HepG2 (cell line): ENCODE measurements around the gene CFAP92. TPM values are rescaled to one million over a fixed set of nuclear protein-coding genes. Genes with fewer than 3 reads are reported as not detected.

Experiments used
- ARNTL ChIP-seq: sonication (generic); formaldehyde crosslinking; IDR thresholded peaks from 2 replicates; pipeline ENCODE4 v1.4.0; 2020; ENCODE audit warnings: mild to moderate bottlenecking, missing genetic modification reagents
- ATF7 ChIP-seq, 2 experiments: fragments of 450-650 bp in 1 of 2; sonication (generic) in 1 of 2; formaldehyde crosslinking in 1 of 2; IDR thresholded peaks; 2 replicates each; pipeline versions ENCODE4 v1.4.0 to v1.6.1; 2016 to 2020; ENCODE audit warnings: antibody characterized with exemption in 1 of 2, mild to moderate bottlenecking in 1 of 2, missing genetic modification reagents in 1 of 2
- CBX1 ChIP-seq: IDR thresholded peaks from one replicate; pipeline ENCODE4 v1.6.1; 2016; ENCODE audit warnings: antibody characterized with exemption, low read depth
- ERF ChIP-seq: IDR thresholded peaks from 2 replicates; pipeline ENCODE4 v1.6.1; 2018; ENCODE audit warnings: missing biosample characterization, missing genetic modification reagents
- KAT2B ChIP-seq: fragments of 150-350 bp; IDR thresholded peaks from 2 replicates; pipeline ENCODE4 v1.6.1; 2014; ENCODE audit warnings: low read depth, low read length, borderline replicate concordance
- KDM1A ChIP-seq: IDR thresholded peaks from 2 replicates; pipeline ENCODE4 v1.6.1; 2016; ENCODE audit warnings: missing compliant biosample characterization
- KLF6 ChIP-seq: IDR thresholded peaks from 2 replicates; pipeline ENCODE4 v1.8.0; 2016; ENCODE audit warnings: missing biosample characterization, missing genetic modification reagents
- NFE2L1 ChIP-seq: sonication (generic); formaldehyde crosslinking; IDR thresholded peaks from 2 replicates; pipeline ENCODE4 v1.4.0; 2020; ENCODE audit warnings: missing genetic modification reagents, mild to moderate bottlenecking, borderline replicate concordance
- PHF21A ChIP-seq: sonication (generic); formaldehyde crosslinking; IDR thresholded peaks from 2 replicates; pipeline ENCODE4 v1.5.0; 2020; ENCODE audit warnings: mild to moderate bottlenecking, missing genetic modification reagents
- RELA ChIP-seq: sonication (generic); formaldehyde crosslinking; IDR thresholded peaks from 2 replicates; pipeline ENCODE4 v1.4.0; 2020; ENCODE audit warnings: missing genetic modification reagents
- STAG1 ChIP-seq: sonication (generic); formaldehyde crosslinking; IDR thresholded peaks from 2 replicates; pipeline ENCODE4 v1.4.0; 2020; ENCODE audit warnings: missing genetic modification reagents
- XBP1 ChIP-seq: sonication (generic); formaldehyde crosslinking; IDR thresholded peaks from 2 replicates; pipeline ENCODE4 v1.5.0; 2020; ENCODE audit warnings: missing genetic modification reagents
- ZFX ChIP-seq: sonication (generic); formaldehyde crosslinking; IDR thresholded peaks from 2 replicates; pipeline ENCODE4 v1.4.0; 2020; ENCODE audit warnings: mild to moderate bottlenecking, low read depth, missing genetic modification reagents, moderate library complexity
- ZKSCAN1 ChIP-seq: fragments of 150-350 bp; IDR thresholded peaks from 2 replicates; pipeline ENCODE4 v1.6.1; 2014; ENCODE audit warnings: low read length
- ZNF350 ChIP-seq: sonication (generic); formaldehyde crosslinking; IDR thresholded peaks from 2 replicates; pipeline ENCODE4 v1.4.0; 2020; ENCODE audit warnings: mild to moderate bottlenecking, low read depth, missing genetic modification reagents, borderline replicate concordance
- ZNF558 ChIP-seq: sonication (generic); formaldehyde crosslinking; IDR thresholded peaks from 2 replicates; pipeline ENCODE4 v1.9.0; 2022; ENCODE audit warnings: mild to moderate bottlenecking, missing genetic modification reagents, borderline replicate concordance
- ZNF589 ChIP-seq: sonication (generic); formaldehyde crosslinking; conservative IDR thresholded peaks from 2 replicates; pipeline ENCODE4 v1.8.0; 2022; ENCODE audit warnings: mild to moderate bottlenecking, moderate library complexity, missing genetic modification reagents
- ZNF720 ChIP-seq: sonication (generic); formaldehyde crosslinking; IDR thresholded peaks from 2 replicates; pipeline ENCODE4 v1.4.0; 2020; ENCODE audit warnings: missing genetic modification reagents
- ZNF879 ChIP-seq: sonication (generic); formaldehyde crosslinking; IDR thresholded peaks from 2 replicates; pipeline ENCODE4 v1.8.1; 2023; ENCODE audit warnings: missing genetic modification reagents
- polyA plus RNA-seq, 8 experiments: library from polyadenylated mRNA; depleted of rRNA in 3 of 8; stranded (reverse) in 7 of 8; unstranded in 1 of 8; fragments of >200 nt; fragmentation: Illumina TruSeq in 4 of 8; extraction: Trizol in 4 of 8; gene quantifications; 2 replicates each; pipeline versions ENCODE4 v1.2.1 to v1.2.3, GENCODE V29; 2011 to 2016; ENCODE audit warnings: low read depth in 4 of 8, missing spikeins in 1 of 8, mixed read lengths in 1 of 8; ENCODE audit not compliant: insufficient read depth in 1 of 8
- total RNA-seq, 5 experiments: library from RNA; depleted of rRNA; stranded (reverse); fragments of >200 nt; fragmentation: Illumina TruSeq; extraction: Trizol; gene quantifications; 2 replicates each; pipeline ENCODE4 v1.2.3, GENCODE V29; 2016; ENCODE audit warnings: low read depth in 1 of 5
- TF ChIP-seq, protein P1 (sequence below): IDR thresholded peaks from 2 replicates; pipeline ENCODE4 v1.6.1; 2016; ENCODE audit warnings: low read depth, borderline replicate concordance
- TF ChIP-seq, protein P2 (sequence below): sonication (generic); formaldehyde crosslinking; IDR thresholded peaks from 2 replicates; pipeline ENCODE4 v1.5.1; 2020; ENCODE audit warnings: mild to moderate bottlenecking, missing genetic modification reagents, borderline replicate concordance
- TF ChIP-seq, protein P3 (sequence below): sonication (generic); formaldehyde crosslinking; IDR thresholded peaks from 2 replicates; pipeline ENCODE4 v1.4.0; 2020; ENCODE audit warnings: missing genetic modification reagents

The CFAP92 gene
- total and polyA plus RNA-seq, 2 of the 13 experiments (the other 11 are each of a cell fraction or from before 2014, with no cell fraction given), result 0.18 to 0.46 TPM

DNA sequence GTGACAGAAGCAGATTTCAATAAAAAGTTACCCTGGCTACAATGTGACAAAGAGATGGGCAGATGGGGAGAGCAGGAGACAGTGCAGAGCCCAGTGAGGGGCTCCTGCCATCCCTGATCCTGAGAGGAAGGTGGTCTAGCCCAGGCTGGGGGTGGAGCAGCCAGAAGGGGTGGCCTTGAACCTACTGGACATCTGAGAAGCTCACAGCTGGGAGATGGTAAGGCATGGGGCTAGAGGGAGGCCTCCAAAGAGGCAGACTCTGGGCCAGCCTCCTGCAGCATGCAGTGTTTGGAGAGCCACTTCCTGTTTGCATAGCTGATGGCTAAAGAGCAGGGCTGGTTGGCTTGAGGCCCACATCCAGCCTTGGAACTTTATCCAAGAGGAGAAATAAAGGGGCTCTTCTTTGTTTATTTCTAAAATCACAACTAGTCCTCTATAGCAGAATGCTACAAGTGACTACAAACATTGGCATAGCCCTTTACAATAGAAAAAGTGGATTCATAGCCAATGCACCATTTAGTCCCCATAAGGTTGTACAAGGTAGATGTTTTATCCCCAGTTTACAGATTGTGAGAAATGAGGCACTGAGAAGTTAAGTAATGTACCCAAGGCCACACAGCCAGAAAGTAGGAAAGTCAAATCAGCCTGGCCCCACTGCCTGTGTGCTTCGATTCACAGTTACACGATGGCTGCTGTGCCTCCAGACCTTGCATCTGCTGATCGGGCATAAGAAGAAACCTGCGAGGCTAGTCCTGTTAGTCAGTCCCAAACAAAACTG is 11.8 kb upstream of the CFAP92 start (continued):
- TF ChIP-seq KAT2B (no peak), CBX1 (no peak), ERF (CRISPR knock-in tag) (no peak), ZKSCAN1 (no peak), XBP1 (CRISPR knock-in tag) (no peak), ZNF720 (CRISPR knock-in tag) (no peak), RELA (CRISPR knock-in tag) (no peak), PHF21A (CRISPR knock-in tag) (no peak), NFE2L1 (CRISPR knock-in tag) (no peak), ARNTL (CRISPR knock-in tag) (no peak), ATF7 (IDR thresholded peaks at IDR 0.05) (no peak), ATF7 (CRISPR knock-in tag; IDR thresholded peaks at IDR 0.05) (no peak), STAG1 (CRISPR knock-in tag) (no peak), ZFX (CRISPR knock-in tag) (peak; percentile 71), ZNF558 (CRISPR knock-in tag) (no peak), ZNF589 (CRISPR knock-in tag) (no peak), KDM1A (CRISPR knock-in tag) (0 out of 2 replicates have a peak, but pooled peaks have one; percentile 11), ZNF879 (no peak), ZNF350 (CRISPR knock-in tag) (no peak), KLF6 (CRISPR knock-in tag) (no peak)
- TF ChIP-seq, protein P1, sequence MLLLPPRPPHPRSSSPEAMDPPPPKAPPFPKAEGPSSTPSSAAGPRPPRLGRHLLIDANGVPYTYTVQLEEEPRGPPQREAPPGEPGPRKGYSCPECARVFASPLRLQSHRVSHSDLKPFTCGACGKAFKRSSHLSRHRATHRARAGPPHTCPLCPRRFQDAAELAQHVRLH (CRISPR knock-in tag), result 0 out of 2 replicates have a peak, but pooled peaks have one; percentile 40
- TF ChIP-seq, protein P2, sequence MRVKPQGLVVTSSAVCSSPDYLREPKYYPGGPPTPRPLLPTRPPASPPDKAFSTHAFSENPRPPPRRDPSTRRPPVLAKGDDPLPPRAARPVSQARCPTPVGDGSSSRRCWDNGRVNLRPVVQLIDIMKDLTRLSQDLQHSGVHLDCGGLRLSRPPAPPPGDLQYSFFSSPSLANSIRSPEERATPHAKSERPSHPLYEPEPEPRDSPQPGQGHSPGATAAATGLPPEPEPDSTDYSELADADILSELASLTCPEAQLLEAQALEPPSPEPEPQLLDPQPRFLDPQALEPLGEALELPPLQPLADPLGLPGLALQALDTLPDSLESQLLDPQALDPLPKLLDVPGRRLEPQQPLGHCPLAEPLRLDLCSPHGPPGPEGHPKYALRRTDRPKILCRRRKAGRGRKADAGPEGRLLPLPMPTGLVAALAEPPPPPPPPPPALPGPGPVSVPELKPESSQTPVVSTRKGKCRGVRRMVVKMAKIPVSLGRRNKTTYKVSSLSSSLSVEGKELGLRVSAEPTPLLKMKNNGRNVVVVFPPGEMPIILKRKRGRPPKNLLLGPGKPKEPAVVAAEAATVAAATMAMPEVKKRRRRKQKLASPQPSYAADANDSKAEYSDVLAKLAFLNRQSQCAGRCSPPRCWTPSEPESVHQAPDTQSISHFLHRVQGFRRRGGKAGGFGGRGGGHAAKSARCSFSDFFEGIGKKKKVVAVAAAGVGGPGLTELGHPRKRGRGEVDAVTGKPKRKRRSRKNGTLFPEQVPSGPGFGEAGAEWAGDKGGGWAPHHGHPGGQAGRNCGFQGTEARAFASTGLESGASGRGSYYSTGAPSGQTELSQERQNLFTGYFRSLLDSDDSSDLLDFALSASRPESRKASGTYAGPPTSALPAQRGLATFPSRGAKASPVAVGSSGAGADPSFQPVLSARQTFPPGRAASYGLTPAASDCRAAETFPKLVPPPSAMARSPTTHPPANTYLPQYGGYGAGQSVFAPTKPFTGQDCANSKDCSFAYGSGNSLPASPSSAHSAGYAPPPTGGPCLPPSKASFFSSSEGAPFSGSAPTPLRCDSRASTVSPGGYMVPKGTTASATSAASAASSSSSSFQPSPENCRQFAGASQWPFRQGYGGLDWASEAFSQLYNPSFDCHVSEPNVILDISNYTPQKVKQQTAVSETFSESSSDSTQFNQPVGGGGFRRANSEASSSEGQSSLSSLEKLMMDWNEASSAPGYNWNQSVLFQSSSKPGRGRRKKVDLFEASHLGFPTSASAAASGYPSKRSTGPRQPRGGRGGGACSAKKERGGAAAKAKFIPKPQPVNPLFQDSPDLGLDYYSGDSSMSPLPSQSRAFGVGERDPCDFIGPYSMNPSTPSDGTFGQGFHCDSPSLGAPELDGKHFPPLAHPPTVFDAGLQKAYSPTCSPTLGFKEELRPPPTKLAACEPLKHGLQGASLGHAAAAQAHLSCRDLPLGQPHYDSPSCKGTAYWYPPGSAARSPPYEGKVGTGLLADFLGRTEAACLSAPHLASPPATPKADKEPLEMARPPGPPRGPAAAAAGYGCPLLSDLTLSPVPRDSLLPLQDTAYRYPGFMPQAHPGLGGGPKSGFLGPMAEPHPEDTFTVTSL (CRISPR knock-in tag), result no peak; the same call in 1 of the 2 replicates
- TF ChIP-seq, protein P3, sequence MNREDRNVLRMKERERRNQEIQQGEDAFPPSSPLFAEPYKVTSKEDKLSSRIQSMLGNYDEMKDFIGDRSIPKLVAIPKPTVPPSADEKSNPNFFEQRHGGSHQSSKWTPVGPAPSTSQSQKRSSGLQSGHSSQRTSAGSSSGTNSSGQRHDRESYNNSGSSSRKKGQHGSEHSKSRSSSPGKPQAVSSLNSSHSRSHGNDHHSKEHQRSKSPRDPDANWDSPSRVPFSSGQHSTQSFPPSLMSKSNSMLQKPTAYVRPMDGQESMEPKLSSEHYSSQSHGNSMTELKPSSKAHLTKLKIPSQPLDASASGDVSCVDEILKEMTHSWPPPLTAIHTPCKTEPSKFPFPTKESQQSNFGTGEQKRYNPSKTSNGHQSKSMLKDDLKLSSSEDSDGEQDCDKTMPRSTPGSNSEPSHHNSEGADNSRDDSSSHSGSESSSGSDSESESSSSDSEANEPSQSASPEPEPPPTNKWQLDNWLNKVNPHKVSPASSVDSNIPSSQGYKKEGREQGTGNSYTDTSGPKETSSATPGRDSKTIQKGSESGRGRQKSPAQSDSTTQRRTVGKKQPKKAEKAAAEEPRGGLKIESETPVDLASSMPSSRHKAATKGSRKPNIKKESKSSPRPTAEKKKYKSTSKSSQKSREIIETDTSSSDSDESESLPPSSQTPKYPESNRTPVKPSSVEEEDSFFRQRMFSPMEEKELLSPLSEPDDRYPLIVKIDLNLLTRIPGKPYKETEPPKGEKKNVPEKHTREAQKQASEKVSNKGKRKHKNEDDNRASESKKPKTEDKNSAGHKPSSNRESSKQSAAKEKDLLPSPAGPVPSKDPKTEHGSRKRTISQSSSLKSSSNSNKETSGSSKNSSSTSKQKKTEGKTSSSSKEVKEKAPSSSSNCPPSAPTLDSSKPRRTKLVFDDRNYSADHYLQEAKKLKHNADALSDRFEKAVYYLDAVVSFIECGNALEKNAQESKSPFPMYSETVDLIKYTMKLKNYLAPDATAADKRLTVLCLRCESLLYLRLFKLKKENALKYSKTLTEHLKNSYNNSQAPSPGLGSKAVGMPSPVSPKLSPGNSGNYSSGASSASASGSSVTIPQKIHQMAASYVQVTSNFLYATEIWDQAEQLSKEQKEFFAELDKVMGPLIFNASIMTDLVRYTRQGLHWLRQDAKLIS (CRISPR knock-in tag), result no peak
